Uterus (tissue), 2 donors: ENCODE results near the gene CTXND2.

Experiments used
- CTCF ChIP-seq, 4 experiments: fragments of 200-600 bp in 2 of 4; fragments of 450-650 bp in 2 of 4; sonication (generic) in 2 of 4; IDR thresholded peaks; one replicate each; pipeline ENCODE4 v1.5.1; 2016 to 2019; ENCODE audit warnings: antibody characterized with exemption in 4 of 4, mild to moderate bottlenecking in 2 of 4, moderate library complexity in 1 of 4
- POLR2A ChIP-seq, 2 donors: fragments of 450-650 bp; IDR thresholded peaks; one replicate each; pipeline ENCODE4 v1.6.1; 2016; ENCODE audit warnings: antibody characterized with exemption in 2 of 2, mild to moderate bottlenecking in 1 of 2, moderate library complexity in 1 of 2

- TF ChIP-seq POLR2A (IDR thresholded peaks at IDR 0.05) (no peak), CTCF (IDR thresholded peaks at IDR 0.05) (no peak)
Observed at GRCh38 chr1:150863724-150864123, 23.2 kb upstream of the CTXND2 start.
